ENCODE results near the gene MARCHF9. TPM values are rescaled to one million over a fixed set of nuclear protein-coding genes. Genes with fewer than 3 reads are reported as not detected.

MARCHF9 gene
- polyA plus RNA-seq, 2 donors: 8.0 to 10.9 TPM

GRCh38 chr12:57724003-57724935, 30.6 kb upstream of the MARCHF9 start:
- H3K9me3 ChIP-seq (ENCODE audit: control insufficient read depth in 2 of 2, insufficient read depth in 1 of 2, low read depth in 1 of 2, low read length in 1 of 2): no peaks in the 10 kb centered on the region
- peaks cover 8 to 11% of the 10 kb centered on the region in 2 donors for H3K4me1 ChIP-seq (ENCODE audit: control insufficient read depth in 2 of 2, insufficient read depth in 2 of 2, low read length in 1 of 2)
- no peak overlapping the region for H3K4me3 ChIP-seq (ENCODE audit: low read depth in 1 of 2, low read length in 2 of 2)
- H3K27me3 ChIP-seq (ENCODE audit: control insufficient read depth in 1 of 2, insufficient read depth in 2 of 2, low read length in 2 of 2): no peaks in the 10 kb centered on the region
- WGBS, 2 donors: 83 to 86% methylated on average over 12 of the region's 12 CpGs
- H3K27ac ChIP-seq (ENCODE audit: low read depth in 2 of 2, low read length in 1 of 2): no peak overlapping the region
- peaks cover 7 to 21% of the 10 kb centered on the region in 2 donors for H3K36me3 ChIP-seq (ENCODE audit: control insufficient read depth in 2 of 2, insufficient read depth in 2 of 2, low read length in 1 of 2)

GRCh38 chr12:57724936-57725740, 29.8 kb upstream of the MARCHF9 start:
- WGBS, 2 donors: 39 to 50% methylated on average over 8 to 11 of the region's 11 CpGs
- Histone ChIP-seq H3K9me3 (ENCODE audit: control insufficient read depth in 2 of 2, insufficient read depth in 1 of 2, low read depth in 1 of 2, low read length in 1 of 2) (no peaks in the 10 kb centered on the region), H3K27ac (ENCODE audit: low read depth in 2 of 2, low read length in 1 of 2) (no peak overlapping the region), H3K36me3 (ENCODE audit: control insufficient read depth in 2 of 2, insufficient read depth in 2 of 2, low read length in 1 of 2) (peaks cover 5 to 15% of the 10 kb centered on the region in 2 donors), H3K4me1 (ENCODE audit: control insufficient read depth in 2 of 2, insufficient read depth in 2 of 2, low read length in 1 of 2) (peaks cover 8 to 11% of the 10 kb centered on the region in 2 donors), H3K27me3 (ENCODE audit: control insufficient read depth in 1 of 2, insufficient read depth in 2 of 2, low read length in 2 of 2) (no peaks in the 10 kb centered on the region), H3K4me3 (ENCODE audit: low read depth in 1 of 2, low read length in 2 of 2) (no peak overlapping the region)

GRCh38 chr12:57725851-57726150, 29.1 kb upstream of the MARCHF9 start:
- WGBS, 2 donors: 25 to 30% methylated on average over 10 of the region's 10 CpGs

GRCh38 chr12:57726151-57726883, 28.6 kb upstream of the MARCHF9 start:
- Histone ChIP-seq H3K9me3 (ENCODE audit: control insufficient read depth in 2 of 2, insufficient read depth in 1 of 2, low read depth in 1 of 2, low read length in 1 of 2) (no peaks in the 10 kb centered on the region), H3K27ac (ENCODE audit: low read depth in 2 of 2, low read length in 1 of 2) (peak overlapping the region; percentile 72 to 86), H3K27me3 (ENCODE audit: control insufficient read depth in 1 of 2, insufficient read depth in 2 of 2, low read length in 2 of 2) (no peaks in the 10 kb centered on the region), H3K4me3 (ENCODE audit: low read depth in 1 of 2, low read length in 2 of 2) (peak overlapping the region; percentile 59 to 84), H3K36me3 (ENCODE audit: control insufficient read depth in 2 of 2, insufficient read depth in 2 of 2, low read length in 1 of 2) (peaks cover 0 to 4% of the 10 kb centered on the region in 2 donors), H3K4me1 (ENCODE audit: control insufficient read depth in 2 of 2, insufficient read depth in 2 of 2, low read length in 1 of 2) (peaks cover 8 to 11% of the 10 kb centered on the region in 2 donors)
- 24 to 30% methylated on average over 74 to 79 of the region's 79 CpGs for WGBS, 2 donors

More at GRCh38 chr12:57725851-57726150, 29.1 kb upstream of the MARCHF9 start:
- H3K27me3 ChIP-seq (ENCODE audit: control insufficient read depth in 1 of 2, insufficient read depth in 2 of 2, low read length in 2 of 2): no peaks in the 10 kb centered on the region
- H3K9me3 ChIP-seq (ENCODE audit: control insufficient read depth in 2 of 2, insufficient read depth in 1 of 2, low read depth in 1 of 2, low read length in 1 of 2): no peaks in the 10 kb centered on the region
- H3K4me3 ChIP-seq (ENCODE audit: low read depth in 1 of 2, low read length in 2 of 2): peak overlapping the region in 1 of 2 donors; percentile 84
- peaks cover 8 to 11% of the 10 kb centered on the region in 2 donors for H3K4me1 ChIP-seq (ENCODE audit: control insufficient read depth in 2 of 2, insufficient read depth in 2 of 2, low read length in 1 of 2)
- peaks cover 0 to 9% of the 10 kb centered on the region in 2 donors for H3K36me3 ChIP-seq (ENCODE audit: control insufficient read depth in 2 of 2, insufficient read depth in 2 of 2, low read length in 1 of 2)
- H3K27ac ChIP-seq (ENCODE audit: low read depth in 2 of 2, low read length in 1 of 2): peak overlapping the region in 1 of 2 donors; percentile 72

- 33 to 34% methylated on average over 76 of the region's 76 CpGs for WGBS, 2 donors
- Histone ChIP-seq H3K27ac (ENCODE audit: low read depth in 2 of 2, low read length in 1 of 2) (peak overlapping the region; percentile 3 to 72), H3K4me1 (ENCODE audit: control insufficient read depth in 2 of 2, insufficient read depth in 2 of 2, low read length in 1 of 2) (peaks cover 8 to 11% of the 10 kb centered on the region in 2 donors), H3K27me3 (ENCODE audit: control insufficient read depth in 1 of 2, insufficient read depth in 2 of 2, low read length in 2 of 2) (no peaks in the 10 kb centered on the region), H3K36me3 (ENCODE audit: control insufficient read depth in 2 of 2, insufficient read depth in 2 of 2, low read length in 1 of 2) (no peaks in the 10 kb centered on the region), H3K4me3 (ENCODE audit: low read depth in 1 of 2, low read length in 2 of 2) (peak overlapping the region; percentile 59 to 84), H3K9me3 (ENCODE audit: control insufficient read depth in 2 of 2, insufficient read depth in 1 of 2, low read depth in 1 of 2, low read length in 1 of 2) (no peaks in the 10 kb centered on the region)
Measured at GRCh38 chr12:57726884-57727757, 27.8 kb upstream of the MARCHF9 start.

GRCh38 chr12:57727758-57728395, 27.0 kb upstream of the MARCHF9 start:
- H3K9me3 ChIP-seq (ENCODE audit: control insufficient read depth in 2 of 2, insufficient read depth in 1 of 2, low read depth in 1 of 2, low read length in 1 of 2): no peaks in the 10 kb centered on the region
- no peaks in the 10 kb centered on the region for H3K36me3 ChIP-seq (ENCODE audit: control insufficient read depth in 2 of 2, insufficient read depth in 2 of 2, low read length in 1 of 2)
- no peak overlapping the region for H3K4me3 ChIP-seq (ENCODE audit: low read depth in 1 of 2, low read length in 2 of 2)
- H3K4me1 ChIP-seq (ENCODE audit: control insufficient read depth in 2 of 2, insufficient read depth in 2 of 2, low read length in 1 of 2): peaks cover 8 to 11% of the 10 kb centered on the region in 2 donors
- 66 to 72% methylated on average over 21 of the region's 21 CpGs for WGBS, 2 donors
- no peaks in the 10 kb centered on the region for H3K27me3 ChIP-seq (ENCODE audit: control insufficient read depth in 1 of 2, insufficient read depth in 2 of 2, low read length in 2 of 2)
- no peak overlapping the region for H3K27ac ChIP-seq (ENCODE audit: low read depth in 2 of 2, low read length in 1 of 2)

- no peaks in the 10 kb centered on the region for H3K27me3 ChIP-seq (ENCODE audit: control insufficient read depth in 1 of 2, insufficient read depth in 2 of 2, low read length in 2 of 2)
- 50 to 53% methylated on average over 5 of the region's 5 CpGs for WGBS, 2 donors
- no peaks in the 10 kb centered on the region for H3K36me3 ChIP-seq (ENCODE audit: control insufficient read depth in 2 of 2, insufficient read depth in 2 of 2, low read length in 1 of 2)
Measured at GRCh38 chr12:57729321-57729844, 25.5 kb upstream of the MARCHF9 start.

GRCh38 chr12:57730336-57731067, 24.4 kb upstream of the MARCHF9 start:
- 80 to 86% methylated on average over 13 of the region's 13 CpGs for WGBS, 2 donors
- H3K27ac ChIP-seq (ENCODE audit: low read depth in 2 of 2, low read length in 1 of 2): no peak overlapping the region
- H3K9me3 ChIP-seq (ENCODE audit: control insufficient read depth in 2 of 2, insufficient read depth in 1 of 2, low read depth in 1 of 2, low read length in 1 of 2): no peaks in the 10 kb centered on the region
- no peaks in the 10 kb centered on the region for H3K36me3 ChIP-seq (ENCODE audit: control insufficient read depth in 2 of 2, insufficient read depth in 2 of 2, low read length in 1 of 2)
- H3K4me3 ChIP-seq (ENCODE audit: low read depth in 1 of 2, low read length in 2 of 2): no peak overlapping the region
- H3K27me3 ChIP-seq (ENCODE audit: control insufficient read depth in 1 of 2, insufficient read depth in 2 of 2, low read length in 2 of 2): no peaks in the 10 kb centered on the region
- H3K4me1 ChIP-seq (ENCODE audit: control insufficient read depth in 2 of 2, insufficient read depth in 2 of 2, low read length in 1 of 2): peaks cover 8 to 11% of the 10 kb centered on the region in 2 donors

More at GRCh38 chr12:57729321-57729844, 25.5 kb upstream of the MARCHF9 start:
- no peak overlapping the region for H3K27ac ChIP-seq (ENCODE audit: low read depth in 2 of 2, low read length in 1 of 2)
- no peaks in the 10 kb centered on the region for H3K9me3 ChIP-seq (ENCODE audit: control insufficient read depth in 2 of 2, insufficient read depth in 1 of 2, low read depth in 1 of 2, low read length in 1 of 2)
- H3K4me3 ChIP-seq (ENCODE audit: low read depth in 1 of 2, low read length in 2 of 2): no peak overlapping the region
- peaks cover 8 to 11% of the 10 kb centered on the region in 2 donors for H3K4me1 ChIP-seq (ENCODE audit: control insufficient read depth in 2 of 2, insufficient read depth in 2 of 2, low read length in 1 of 2)

Measured in esophagus (tissue), 2 donors.